K562 (cell line): ENCODE data around the gene ADAMTS6. TPM values are rescaled to one million over a fixed set of nuclear protein-coding genes. Genes with fewer than 3 reads are reported as not detected.

ENCODE experiments used
- ATAC-seq: fragments of 200-7000 bp; cut with Tn5 transposase; 3 replicates; pipeline ENCODE4 v1.9.1; 2020; ENCODE audit warnings: moderate library complexity
- BruUV-seq: library from RNA; stranded (reverse); fragments of 400-500 nt; replicated peaks from 2 replicates; lab custom pipeline; 2021; lab: Mats Ljungman, UMichigan
- CTCF ChIA-PET: fragments of 300-600 bp; formaldehyde crosslinking; extraction: SDS; loops from one replicate; lab custom pipeline; 2021; ENCODE audit warnings: low intra/inter-chr PET ratio; lab: Yijun Ruan, JAX
- POLR2A ChIA-PET: fragments of 300-600, 350-650 bp; sonication (Branson Sonifier 250); formaldehyde crosslinking; extraction: SDS; loops from one replicate; lab custom pipeline; 2021; ENCODE audit warnings: antibody characterized with exemption, inconsistent platforms; lab: Yijun Ruan, JAX
- DNase-seq, 4 experiments: peaks; one replicate each; pipeline versions ENCODE4 v3.0.0 to v3.0.0-alpha.2; 2011 to 2018; ENCODE audit warnings: low spot score in 3 of 4, mixed read lengths in 3 of 4; ENCODE audit errors: extremely low read depth in 1 of 4
- FAIRE-seq: peaks from 2 replicates; lab custom pipeline; 2011; peaks lifted over from hg19 to GRCh38; lab: Jason Lieb, UNC
- H2AFZ ChIP-seq: 2 replicates; pipeline ENCODE4 v1.6.0; 2011; ENCODE audit warnings: low read depth, low read length, control low read depth, inconsistent platforms
- H3K27ac ChIP-seq: fragments of 200-600 bp; 3 replicates; pipeline ENCODE4 v1.8.0; 2011; ENCODE audit warnings: low read depth, mild to moderate bottlenecking, control low read depth, inconsistent platforms, low read length, moderate library complexity, mixed read lengths; ENCODE audit errors: extremely low read depth
- H3K27me3 ChIP-seq, 2 experiments: fragments of 300-600 bp in 1 of 2; 2 replicates in 1 of 2; 3 replicates in 1 of 2; pipeline versions ENCODE4 v1.6.0 to v1.8.0; 2011; ENCODE audit warnings: inconsistent platforms in 2 of 2, low read length in 2 of 2, mild to moderate bottlenecking in 1 of 2, mixed read lengths in 1 of 2, moderate library complexity in 1 of 2; ENCODE audit not compliant: control insufficient read depth in 2 of 2, insufficient read depth in 2 of 2
- H3K36me3 ChIP-seq: fragments of 300-600 bp; 3 replicates; pipeline ENCODE4 v1.8.0; 2011; ENCODE audit warnings: mild to moderate bottlenecking, low read length, inconsistent platforms; ENCODE audit not compliant: control insufficient read depth, insufficient read depth
- H3K4me1 ChIP-seq, 2 experiments: fragments of 200-600 bp in 1 of 2; replicated peaks in 1 of 2; 2 replicates in 1 of 2; 3 replicates in 1 of 2; pipeline versions ENCODE4 v1.5.1 to v1.8.0; 2011; ENCODE audit warnings: inconsistent platforms in 2 of 2, low read length in 2 of 2, mild to moderate bottlenecking in 1 of 2, mixed read lengths in 1 of 2, moderate library complexity in 1 of 2; ENCODE audit not compliant: control insufficient read depth in 2 of 2, insufficient read depth in 2 of 2
- H3K4me2 ChIP-seq: 2 replicates; pipeline ENCODE4 v1.6.1; 2011; ENCODE audit warnings: low read length, control low read depth, inconsistent platforms, mixed read lengths; ENCODE audit not compliant: insufficient read depth
- H3K4me3 ChIP-seq: fragments of 200-600 bp; sonication (generic), shearing (Covaris generic); 2 replicates; pipeline ENCODE4 v1.5.1; 2016; ENCODE audit warnings: control low read depth, inconsistent platforms
- H3K79me2 ChIP-seq: fragments of 200-600 bp; 3 replicates; pipeline ENCODE4 v1.8.0; 2011; ENCODE audit warnings: low read length, inconsistent platforms; ENCODE audit not compliant: control insufficient read depth, insufficient read depth
- H3K9ac ChIP-seq, 2 experiments: 2 replicates each; pipeline versions ENCODE4 v1.6.0 to v1.6.1; 2011; ENCODE audit warnings: low read depth in 2 of 2, low read length in 2 of 2, control low read depth in 1 of 2, inconsistent platforms in 1 of 2, mild to moderate bottlenecking in 1 of 2, mixed read lengths in 1 of 2; ENCODE audit not compliant: insufficient read depth in 1 of 2
- H3K9me1 ChIP-seq: one replicate; pipeline ENCODE4 v1.6.0; 2011; ENCODE audit warnings: inconsistent platforms, mild to moderate bottlenecking, low read length, moderate library complexity; ENCODE audit not compliant: control insufficient read depth, insufficient read depth
- H3K9me3 ChIP-seq: replicated peaks from 2 replicates; pipeline ENCODE4 v1.5.1; 2011; ENCODE audit warnings: low read depth, low read length, inconsistent platforms; ENCODE audit not compliant: control insufficient read depth, insufficient read depth
- H4K20me1 ChIP-seq: replicated peaks from 2 replicates; pipeline ENCODE4 v1.6.1; 2011; ENCODE audit warnings: low read length, inconsistent platforms, mixed read lengths; ENCODE audit not compliant: control insufficient read depth, insufficient read depth
- BHLHE40 ChIP-seq: IDR thresholded peaks from 2 replicates; pipeline ENCODE4 v1.6.1; 2011; ENCODE audit warnings: low read length, improper control_type of control experiment
- EGR1 ChIP-seq: fragments of 450-650 bp; conservative IDR thresholded peaks from 2 replicates; pipeline ENCODE4 v1.6.1; 2017; ENCODE audit warnings: mild to moderate bottlenecking
- PHTF2 ChIP-seq: fragments of 250-450 bp; sonication (Bioruptor Pico); IDR thresholded peaks from 2 replicates; pipeline ENCODE4 v1.5.0; 2021; ENCODE audit warnings: mild to moderate bottlenecking
- PTRF ChIP-seq: fragments of 450-650 bp; IDR thresholded peaks from 2 replicates; pipeline ENCODE4 v1.6.1; 2016; ENCODE audit warnings: mild to moderate bottlenecking, missing genetic modification characterization, missing compliant biosample characterization
- PYGO2 ChIP-seq: fragments of 450-650 bp; IDR thresholded peaks from 2 replicates; pipeline ENCODE4 v1.6.1; 2016; ENCODE audit warnings: mild to moderate bottlenecking, missing genetic modification characterization, moderate library complexity, missing compliant biosample characterization
- RBM25 ChIP-seq: fragments of 200-400 bp; formaldehyde crosslinking; IDR thresholded peaks from 2 replicates; pipeline ENCODE4 v1.6.1; 2018; ENCODE audit warnings: low read length, low read depth, moderate library complexity; ENCODE audit not compliant: severe bottlenecking
- SMARCA5 ChIP-seq: fragments of 450-650 bp; IDR thresholded peaks from 2 replicates; pipeline ENCODE4 v1.6.1; 2016
- TAF9B ChIP-seq: fragments of 450-650 bp; IDR thresholded peaks from 2 replicates; pipeline ENCODE4 v1.6.1; 2018; ENCODE audit warnings: mild to moderate bottlenecking; ENCODE audit not compliant: partially characterized antibody
- THRAP3 ChIP-seq: fragments of 450-650 bp; IDR thresholded peaks from 2 replicates; pipeline ENCODE4 v1.6.1; 2016; ENCODE audit warnings: mild to moderate bottlenecking, inconsistent platforms, borderline replicate concordance
- ZNF134 ChIP-seq: fragments of 250-450 bp; sonication (Bioruptor Pico); conservative IDR thresholded peaks from 2 replicates; pipeline ENCODE4 v1.4.0; 2020
- ZNF79 ChIP-seq: fragments of 250-450 bp; sonication (Bioruptor Pico); IDR thresholded peaks from 2 replicates; pipeline ENCODE4 v1.4.0; 2020; ENCODE audit warnings: low read depth, mild to moderate bottlenecking, moderate library complexity
- ZSCAN32 ChIP-seq: fragments of 450-650 bp; formaldehyde crosslinking; IDR thresholded peaks from 2 replicates; pipeline ENCODE4 v1.4.0; 2020; ENCODE audit warnings: mild to moderate bottlenecking, moderate library complexity
- WGBS: fragments of 100-300 bp; shearing (Covaris generic); methylation state at CpG from one replicate; pipeline ENCODE4 v1.1.6; 2016; ENCODE audit warnings: low coverage, mixed read lengths; ENCODE audit not compliant: insufficient coverage; ENCODE audit errors: missing lambda C conversion rate; 5-methylcytosine and 5-hydroxymethylcytosine counted together
- in situ Hi-C: fragments of 300-500 bp; cut with MboI; formaldehyde crosslinking; loops from 4 replicates; pipeline ENCODE4 v1.15.0; 2018; ENCODE audit warnings: inconsistent platforms, mixed read lengths
- intact Hi-C: fragments of 100-400 bp; cut with micrococcal nuclease; formaldehyde crosslinking; loops from 2 replicates; pipeline ENCODE4 v1.14.2; 2022
- polyA plus RNA-seq, 8 experiments: library from polyadenylated mRNA; depleted of rRNA in 4 of 8; stranded (reverse) in 5 of 8; unstranded in 3 of 8; fragments of >200 nt; fragmentation: Nextera tagmentation in 2 of 8; fragmentation: Illumina TruSeq in 1 of 8; extraction: Ambion mirVana in 2 of 8; extraction: Trizol in 1 of 8; gene quantifications; 2 replicates each; pipeline versions ENCODE4 v1.2.1 to v1.2.3, GENCODE V29; 2011 to 2014; ENCODE audit warnings: inconsistent platforms in 1 of 8, missing spikeins in 1 of 8
- total RNA-seq, 7 experiments: library from RNA; depleted of rRNA in 6 of 7; stranded (reverse); fragments of >200 nt in 6 of 7; fragmentation: Illumina TruSeq in 2 of 7; extraction: Trizol in 2 of 7; gene quantifications; 2 replicates each; pipeline versions ENCODE4 v1.2.1 to v1.2.3, GENCODE V29; 2011 to 2021; ENCODE audit warnings: low replicate concordance in 1 of 7
- TF ChIP-seq, protein P1 (sequence below): fragments of 450-650 bp; IDR thresholded peaks from 2 replicates; pipeline ENCODE4 v1.6.1; 2014; ENCODE audit warnings: low read depth, mild to moderate bottlenecking, moderate library complexity, borderline replicate concordance
- TF ChIP-seq, protein P2 (sequence below): sonication (generic); formaldehyde crosslinking; IDR thresholded peaks from 2 replicates; pipeline ENCODE4 v1.8.0; 2023; ENCODE audit warnings: mild to moderate bottlenecking, missing genetic modification reagents
- TF ChIP-seq, protein P3 (sequence below): fragments of 150-350 bp; conservative IDR thresholded peaks from 2 replicates; pipeline ENCODE4 v1.6.1; 2014; ENCODE audit warnings: low read length
- TF ChIP-seq, protein P4 (sequence below): fragments of 250-450 bp; sonication (Bioruptor Pico); IDR thresholded peaks from 2 replicates; pipeline ENCODE4 v1.8.0; 2022; ENCODE audit warnings: moderate library complexity, mild to moderate bottlenecking, inconsistent platforms

ADAMTS6 gene
- total and polyA plus RNA-seq, 9 of the 15 experiments (the other 6 are each of a cell fraction or from before 2014, with no cell fraction given), result 0.57 to 5.3 (median 1.5) TPM

DNA sequence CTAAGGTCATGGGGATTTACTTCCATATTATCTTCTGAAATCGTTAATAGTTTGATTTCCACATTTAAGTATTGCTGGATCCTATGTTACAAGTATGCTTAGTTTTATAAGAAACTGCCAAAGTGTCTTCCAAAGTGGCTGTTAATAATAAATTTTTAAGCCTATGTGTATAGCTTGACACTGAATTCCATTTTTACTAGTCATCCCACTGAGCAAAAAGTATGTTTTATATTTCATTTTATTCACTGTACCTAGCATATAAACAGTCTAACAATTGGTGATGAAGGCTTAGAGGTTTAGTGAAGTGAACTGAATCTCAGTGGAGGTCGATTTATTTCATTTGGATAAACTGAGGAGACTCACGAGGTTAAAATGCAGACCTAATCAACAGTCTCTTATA is 174.6 kb downstream of the ADAMTS6 start:
- DNase-seq (no peak), FAIRE-seq (no peak), ATAC-seq (no peak)
- Histone ChIP-seq H2AFZ (no peak overlapping the region), H3K9me1 (no peaks in the 10 kb centered on the region), H3K27me3 (no peaks in the 10 kb centered on the region), H3K36me3 (no peaks in the 10 kb centered on the region), H3K9me3 (no peaks in the 10 kb centered on the region), H3K9ac (no peak overlapping the region), H3K27ac (no peak overlapping the region), H4K20me1 (no peaks in the 10 kb centered on the region), H3K4me2 (no peak overlapping the region), H3K4me1 (no peaks in the 10 kb centered on the region), H3K4me3 (no peak overlapping the region), H3K79me2 (no peaks in the 10 kb centered on the region)
- in situ Hi-C loops, result no loop called here
- no TSS peak for BruUV-seq
- 5% methylated on average over 3 of the region's 3 CpGs for WGBS
- intact Hi-C loops, result no loop called here
- POLR2A ChIA-PET, result no interaction called here
- CTCF ChIA-PET, result no interaction called here
- TF ChIP-seq ZNF79 (no peak), BHLHE40 (no peak), ZSCAN32 (CRISPR knock-in tag) (no peak), RBM25 (no peak), TAF9B (no peak), THRAP3 (no peak), ZNF134 (no peak), SMARCA5 (no peak), PYGO2 (tag) (no peak), PHTF2 (no peak), EGR1 (no peak), PTRF (tag) (no peak)
- TF ChIP-seq, protein P1, sequence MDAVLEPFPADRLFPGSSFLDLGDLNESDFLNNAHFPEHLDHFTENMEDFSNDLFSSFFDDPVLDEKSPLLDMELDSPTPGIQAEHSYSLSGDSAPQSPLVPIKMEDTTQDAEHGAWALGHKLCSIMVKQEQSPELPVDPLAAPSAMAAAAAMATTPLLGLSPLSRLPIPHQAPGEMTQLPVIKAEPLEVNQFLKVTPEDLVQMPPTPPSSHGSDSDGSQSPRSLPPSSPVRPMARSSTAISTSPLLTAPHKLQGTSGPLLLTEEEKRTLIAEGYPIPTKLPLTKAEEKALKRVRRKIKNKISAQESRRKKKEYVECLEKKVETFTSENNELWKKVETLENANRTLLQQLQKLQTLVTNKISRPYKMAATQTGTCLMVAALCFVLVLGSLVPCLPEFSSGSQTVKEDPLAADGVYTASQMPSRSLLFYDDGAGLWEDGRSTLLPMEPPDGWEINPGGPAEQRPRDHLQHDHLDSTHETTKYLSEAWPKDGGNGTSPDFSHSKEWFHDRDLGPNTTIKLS, result no peak
- TF ChIP-seq, protein P2, sequence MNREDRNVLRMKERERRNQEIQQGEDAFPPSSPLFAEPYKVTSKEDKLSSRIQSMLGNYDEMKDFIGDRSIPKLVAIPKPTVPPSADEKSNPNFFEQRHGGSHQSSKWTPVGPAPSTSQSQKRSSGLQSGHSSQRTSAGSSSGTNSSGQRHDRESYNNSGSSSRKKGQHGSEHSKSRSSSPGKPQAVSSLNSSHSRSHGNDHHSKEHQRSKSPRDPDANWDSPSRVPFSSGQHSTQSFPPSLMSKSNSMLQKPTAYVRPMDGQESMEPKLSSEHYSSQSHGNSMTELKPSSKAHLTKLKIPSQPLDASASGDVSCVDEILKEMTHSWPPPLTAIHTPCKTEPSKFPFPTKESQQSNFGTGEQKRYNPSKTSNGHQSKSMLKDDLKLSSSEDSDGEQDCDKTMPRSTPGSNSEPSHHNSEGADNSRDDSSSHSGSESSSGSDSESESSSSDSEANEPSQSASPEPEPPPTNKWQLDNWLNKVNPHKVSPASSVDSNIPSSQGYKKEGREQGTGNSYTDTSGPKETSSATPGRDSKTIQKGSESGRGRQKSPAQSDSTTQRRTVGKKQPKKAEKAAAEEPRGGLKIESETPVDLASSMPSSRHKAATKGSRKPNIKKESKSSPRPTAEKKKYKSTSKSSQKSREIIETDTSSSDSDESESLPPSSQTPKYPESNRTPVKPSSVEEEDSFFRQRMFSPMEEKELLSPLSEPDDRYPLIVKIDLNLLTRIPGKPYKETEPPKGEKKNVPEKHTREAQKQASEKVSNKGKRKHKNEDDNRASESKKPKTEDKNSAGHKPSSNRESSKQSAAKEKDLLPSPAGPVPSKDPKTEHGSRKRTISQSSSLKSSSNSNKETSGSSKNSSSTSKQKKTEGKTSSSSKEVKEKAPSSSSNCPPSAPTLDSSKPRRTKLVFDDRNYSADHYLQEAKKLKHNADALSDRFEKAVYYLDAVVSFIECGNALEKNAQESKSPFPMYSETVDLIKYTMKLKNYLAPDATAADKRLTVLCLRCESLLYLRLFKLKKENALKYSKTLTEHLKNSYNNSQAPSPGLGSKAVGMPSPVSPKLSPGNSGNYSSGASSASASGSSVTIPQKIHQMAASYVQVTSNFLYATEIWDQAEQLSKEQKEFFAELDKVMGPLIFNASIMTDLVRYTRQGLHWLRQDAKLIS, result no peak
- TF ChIP-seq, protein P3, sequence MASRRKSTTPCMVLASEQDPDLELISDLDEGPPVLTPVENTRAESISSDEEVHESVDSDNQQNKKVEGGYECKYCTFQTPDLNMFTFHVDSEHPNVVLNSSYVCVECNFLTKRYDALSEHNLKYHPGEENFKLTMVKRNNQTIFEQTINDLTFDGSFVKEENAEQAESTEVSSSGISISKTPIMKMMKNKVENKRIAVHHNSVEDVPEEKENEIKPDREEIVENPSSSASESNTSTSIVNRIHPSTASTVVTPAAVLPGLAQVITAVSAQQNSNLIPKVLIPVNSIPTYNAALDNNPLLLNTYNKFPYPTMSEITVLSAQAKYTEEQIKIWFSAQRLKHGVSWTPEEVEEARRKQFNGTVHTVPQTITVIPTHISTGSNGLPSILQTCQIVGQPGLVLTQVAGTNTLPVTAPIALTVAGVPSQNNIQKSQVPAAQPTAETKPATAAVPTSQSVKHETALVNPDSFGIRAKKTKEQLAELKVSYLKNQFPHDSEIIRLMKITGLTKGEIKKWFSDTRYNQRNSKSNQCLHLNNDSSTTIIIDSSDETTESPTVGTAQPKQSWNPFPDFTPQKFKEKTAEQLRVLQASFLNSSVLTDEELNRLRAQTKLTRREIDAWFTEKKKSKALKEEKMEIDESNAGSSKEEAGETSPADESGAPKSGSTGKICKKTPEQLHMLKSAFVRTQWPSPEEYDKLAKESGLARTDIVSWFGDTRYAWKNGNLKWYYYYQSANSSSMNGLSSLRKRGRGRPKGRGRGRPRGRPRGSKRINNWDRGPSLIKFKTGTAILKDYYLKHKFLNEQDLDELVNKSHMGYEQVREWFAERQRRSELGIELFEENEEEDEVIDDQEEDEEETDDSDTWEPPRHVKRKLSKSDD, result no peak
- TF ChIP-seq, protein P4, sequence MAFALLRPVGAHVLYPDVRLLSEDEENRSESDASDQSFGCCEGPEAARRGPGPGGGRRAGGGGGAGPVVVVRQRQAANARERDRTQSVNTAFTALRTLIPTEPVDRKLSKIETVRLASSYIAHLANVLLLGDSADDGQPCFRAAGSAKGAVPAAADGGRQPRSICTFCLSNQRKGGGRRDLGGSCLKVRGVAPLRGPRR (CRISPR knock-in tag), result no peak
